GM19397 (cell line): ENCODE results near the gene PDE10A.

ENCODE experiments used
- ATAC-seq: cut with Tn5 transposase; IDR thresholded peaks from one replicate; pipeline ENCODE4 v1.9.1; 2021; ENCODE audit warnings: mild to moderate bottlenecking, moderate library complexity; ENCODE audit not compliant: unreplicated experiment

Gene PDE10A

DNA sequence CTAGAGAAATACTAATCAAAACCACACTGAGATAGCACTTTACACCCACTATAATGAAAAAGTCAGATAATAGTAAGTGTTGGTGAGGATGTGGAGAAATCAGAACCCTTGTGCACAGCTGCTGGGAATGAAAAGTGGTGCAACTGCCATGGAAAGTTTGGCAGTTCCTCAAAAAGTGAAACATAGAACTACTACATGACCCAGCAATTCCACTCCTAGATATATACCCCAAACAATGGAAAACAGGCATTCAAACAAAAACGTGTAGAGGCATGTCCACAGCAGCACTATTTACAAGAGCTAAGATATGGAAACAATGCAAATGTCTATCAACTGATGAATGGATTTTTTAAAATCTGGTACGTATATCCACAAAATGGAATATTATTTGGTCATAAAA is 236.1 kb downstream of the PDE10A start:
- ATAC-seq = no peak

DNA sequence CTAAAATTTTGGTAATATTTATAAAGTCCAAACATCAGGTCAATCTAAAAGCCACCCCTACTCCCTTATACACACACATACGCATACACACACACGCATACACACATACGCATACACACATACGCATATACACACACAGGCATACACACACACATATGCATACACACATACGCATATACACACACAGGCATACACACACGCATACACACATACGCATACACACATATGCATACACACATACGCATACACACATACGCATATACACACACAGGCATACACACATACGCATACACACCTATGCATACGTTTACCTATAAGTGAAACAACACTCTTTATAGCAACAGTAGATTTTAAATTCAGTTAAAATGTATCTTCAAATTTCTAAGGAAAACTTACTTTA is 240.8 kb downstream of the PDE10A start:
- ATAC-seq = no peak

DNA sequence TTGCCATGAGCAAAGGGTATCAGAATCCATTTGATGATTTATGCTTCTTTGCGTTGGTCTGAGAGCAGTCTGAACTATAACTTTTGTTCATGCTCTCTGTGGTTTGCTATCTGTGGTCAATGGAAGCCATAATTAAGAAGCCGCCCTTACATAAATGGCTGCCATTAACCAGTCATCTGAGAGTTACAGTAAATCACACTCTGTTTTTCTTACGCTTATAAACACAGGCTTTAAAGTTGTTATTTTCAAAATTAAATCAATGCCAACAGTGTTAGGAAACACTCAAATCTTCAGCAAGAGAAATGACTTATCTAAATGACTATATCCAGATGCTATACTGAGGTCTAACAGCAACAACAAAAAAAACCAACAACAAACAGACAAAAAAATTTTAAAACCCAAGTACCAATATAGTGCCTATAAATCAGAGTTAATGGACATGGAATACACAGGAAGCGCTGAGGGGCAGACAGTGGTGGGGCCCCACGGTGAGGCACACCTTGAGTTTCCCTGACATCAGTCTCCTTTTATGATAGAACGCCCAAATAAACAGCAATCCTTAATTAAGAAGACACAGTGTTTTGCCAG is 245.7 kb downstream of the PDE10A start:
- no peak for ATAC-seq

DNA sequence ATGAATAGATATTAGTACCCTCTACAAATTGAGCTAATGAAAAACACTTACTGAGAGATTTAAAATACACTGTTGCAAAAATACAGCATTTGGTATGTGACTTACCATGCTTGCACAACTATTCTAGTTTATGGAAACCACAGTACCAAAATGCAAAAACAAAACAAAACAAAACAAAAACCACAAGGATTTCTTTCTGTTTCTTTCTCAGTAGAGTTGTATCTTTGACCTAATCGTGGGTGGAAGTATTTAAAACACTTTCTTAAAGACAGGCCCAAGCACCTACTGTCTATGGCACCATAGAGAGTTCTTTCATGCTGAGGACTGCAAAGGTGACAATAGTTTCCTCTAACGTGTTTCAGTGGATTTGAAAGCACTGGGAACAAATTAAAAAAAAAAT is 258.3 kb downstream of the PDE10A start:
- ATAC-seq = no peak

DNA sequence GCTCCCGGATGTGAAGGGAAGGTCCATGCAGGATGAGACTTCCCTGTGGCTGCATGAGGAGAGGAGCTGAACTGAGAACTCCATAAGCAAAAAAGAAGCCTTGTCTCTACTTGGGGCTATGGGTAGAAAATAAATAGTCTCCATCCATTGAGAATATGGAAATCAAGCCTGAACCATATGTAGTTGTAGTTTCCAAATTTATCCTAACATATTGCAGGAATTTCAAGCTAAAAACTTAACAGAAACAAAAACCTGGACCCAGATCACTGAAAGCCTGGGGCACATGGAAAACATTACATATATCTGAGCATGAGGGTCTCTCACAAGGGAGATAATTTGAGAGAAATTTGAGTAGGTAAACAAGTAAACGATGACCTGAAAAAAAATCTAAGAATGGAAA is 258.7 kb downstream of the PDE10A start:
- ATAC-seq = no peak

DNA sequence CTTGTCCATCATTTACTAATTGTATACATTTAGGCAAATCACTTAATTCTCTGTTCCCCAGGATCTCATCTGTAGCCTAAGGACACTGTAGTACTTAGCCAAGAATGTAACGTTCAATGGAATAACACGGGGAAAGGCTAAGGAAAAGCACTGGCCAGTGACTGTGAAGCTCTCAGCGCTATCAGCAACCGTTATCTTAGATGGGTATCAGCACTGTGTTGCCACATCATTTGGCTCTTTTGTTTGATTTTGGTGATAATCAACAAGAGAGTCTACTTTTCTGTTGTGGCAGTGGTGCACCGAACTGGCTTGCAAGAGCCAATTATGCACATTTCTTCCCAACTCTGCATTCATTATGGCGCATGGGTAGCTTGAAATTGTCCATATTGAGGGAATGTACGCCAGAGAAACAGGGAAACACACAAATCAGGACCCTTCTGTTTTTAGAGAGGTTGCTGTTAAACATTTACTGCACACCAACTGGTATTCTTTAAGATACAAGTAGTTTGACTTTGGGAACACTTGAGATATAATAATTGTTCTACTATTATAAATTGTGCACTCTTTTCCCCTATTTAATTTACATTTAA is 259.9 kb downstream of the PDE10A start:
- ATAC-seq = no peak

DNA sequence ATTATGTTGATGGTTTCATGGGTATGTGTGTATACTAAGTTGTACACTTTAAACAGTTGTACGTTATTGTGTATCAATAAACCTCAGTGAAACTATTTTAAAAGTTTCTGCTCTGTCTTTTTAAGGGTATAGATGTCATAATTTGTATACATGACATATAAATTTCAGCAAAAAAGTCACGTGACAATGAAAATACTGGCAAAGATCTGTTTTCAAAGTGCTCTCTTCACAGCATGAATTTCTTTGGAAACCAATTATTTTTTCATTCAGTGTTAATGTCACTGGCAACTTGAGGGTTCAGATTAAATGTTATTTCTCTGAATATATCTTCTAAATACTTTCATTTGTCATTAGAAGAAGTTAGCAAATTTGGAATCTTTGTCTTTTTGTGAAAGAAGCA is 261.9 kb downstream of the PDE10A start:
- no peak for ATAC-seq

DNA sequence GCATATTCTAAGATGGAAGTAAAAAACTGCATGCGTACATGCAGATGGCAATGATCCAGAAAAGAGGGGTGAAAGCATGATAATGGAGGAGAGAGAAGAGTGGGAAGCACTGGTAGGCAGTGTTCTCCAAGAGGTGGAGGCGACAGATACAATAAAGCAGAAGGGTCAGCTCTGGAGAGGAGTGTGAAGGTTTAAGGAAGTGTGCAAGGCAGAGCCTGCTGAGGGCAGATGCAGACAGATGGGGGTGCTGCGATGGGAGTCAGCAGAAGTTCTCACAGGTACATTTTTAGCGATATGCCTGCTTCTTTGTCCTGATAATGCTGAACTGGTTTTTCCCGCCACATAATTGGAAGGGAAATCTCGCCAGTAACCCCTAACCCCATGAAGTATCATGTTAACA is 272.6 kb downstream of the PDE10A start:
- ATAC-seq = no peak

DNA sequence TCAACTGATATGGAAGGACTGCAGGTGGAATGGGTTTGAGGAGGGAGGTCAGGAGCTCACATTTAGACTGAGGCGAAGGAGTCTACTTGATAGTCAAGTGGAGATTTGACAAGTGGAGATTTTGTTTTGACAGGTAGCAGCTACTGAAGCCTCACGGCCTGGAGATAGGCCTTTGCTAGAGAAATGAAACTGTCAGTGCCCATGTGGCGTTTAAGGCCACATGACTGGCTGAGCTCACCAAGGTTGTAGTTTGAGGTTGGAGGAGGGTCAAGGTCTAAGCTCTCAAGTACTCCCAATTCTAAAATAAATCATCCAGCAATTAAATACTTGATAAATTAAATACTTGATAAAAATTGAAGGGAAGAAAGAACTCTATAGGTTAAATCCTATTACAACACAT is 273.5 kb downstream of the PDE10A start:
- no peak for ATAC-seq

DNA sequence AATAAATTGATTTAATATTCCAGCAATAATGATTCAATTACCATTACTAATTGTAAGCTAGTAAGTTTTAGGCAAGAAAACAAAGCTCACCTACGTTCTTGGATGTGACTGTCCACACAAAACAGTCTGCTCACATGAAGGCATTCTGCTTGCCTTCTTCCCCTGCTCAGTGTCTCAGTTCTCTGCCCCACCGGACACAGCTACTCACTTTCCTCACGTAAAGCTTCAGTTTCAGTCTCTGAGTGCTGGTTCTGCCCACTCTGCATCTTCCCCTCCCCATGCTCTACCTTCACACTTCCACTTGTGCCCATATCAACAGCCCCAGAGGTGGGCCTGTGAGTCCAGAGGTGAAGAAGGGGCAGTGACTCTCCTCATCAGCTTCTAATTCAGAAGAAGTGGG is 279.7 kb downstream of the PDE10A start:
- no peak for ATAC-seq

DNA sequence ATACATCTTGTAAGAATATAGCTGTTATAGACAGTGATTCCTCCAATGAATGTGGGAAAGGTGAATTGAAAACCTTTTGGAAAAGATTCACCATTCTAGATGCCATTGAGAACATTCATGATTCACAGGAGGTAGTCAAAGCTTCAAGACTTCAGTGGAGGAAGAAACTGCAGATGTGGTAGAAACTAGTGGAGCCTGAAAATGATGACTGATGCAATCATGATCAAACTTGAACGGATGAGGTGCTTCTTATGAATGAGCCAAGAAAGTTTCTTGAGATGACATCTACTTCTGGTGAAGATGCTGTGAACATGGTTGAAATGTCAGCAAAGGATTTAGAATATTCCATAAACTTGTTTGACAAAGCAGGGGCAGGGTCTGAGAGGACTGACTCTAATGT is 286.9 kb downstream of the PDE10A start:
- ATAC-seq = no peak

DNA sequence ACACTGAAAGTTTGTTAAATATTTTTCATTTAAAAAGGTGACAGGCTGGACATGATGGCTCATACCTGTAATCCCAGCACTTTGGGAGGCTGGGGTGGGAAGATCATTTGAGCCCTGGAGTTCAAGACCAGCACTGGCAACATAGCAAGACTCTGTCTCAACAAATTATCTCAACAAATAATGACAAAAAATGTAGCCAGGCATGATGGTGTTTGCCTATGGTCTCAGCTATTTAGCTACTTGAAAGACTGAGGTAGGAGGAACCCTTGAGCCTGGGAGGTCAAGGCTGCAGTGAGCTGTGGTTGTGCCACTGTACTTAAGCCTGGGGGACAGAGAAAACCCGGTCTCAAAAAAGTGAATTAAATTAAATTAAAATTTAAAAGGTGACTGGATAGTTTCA is 297.7 kb downstream of the PDE10A start:
- no peak for ATAC-seq

DNA sequence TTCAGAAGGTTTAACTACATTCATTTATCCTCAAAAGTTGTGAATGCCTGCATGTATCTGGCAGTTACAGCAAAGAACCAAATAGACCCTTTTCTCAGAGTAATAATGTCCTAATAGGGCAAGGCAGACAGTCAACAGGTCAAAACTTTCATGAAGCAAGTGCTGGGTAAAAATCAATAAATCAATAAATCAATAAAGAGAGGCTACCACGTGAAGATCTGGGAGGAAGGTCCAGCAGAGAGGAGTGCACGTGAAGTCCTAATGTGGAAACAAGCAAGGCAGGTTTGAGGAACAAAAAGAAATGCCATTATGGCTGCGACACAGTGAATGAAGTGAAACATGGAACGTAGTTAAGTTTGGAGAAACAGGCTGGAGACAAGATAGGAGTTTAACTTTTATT is 317.3 kb downstream of the PDE10A start:
- no peak for ATAC-seq

DNA sequence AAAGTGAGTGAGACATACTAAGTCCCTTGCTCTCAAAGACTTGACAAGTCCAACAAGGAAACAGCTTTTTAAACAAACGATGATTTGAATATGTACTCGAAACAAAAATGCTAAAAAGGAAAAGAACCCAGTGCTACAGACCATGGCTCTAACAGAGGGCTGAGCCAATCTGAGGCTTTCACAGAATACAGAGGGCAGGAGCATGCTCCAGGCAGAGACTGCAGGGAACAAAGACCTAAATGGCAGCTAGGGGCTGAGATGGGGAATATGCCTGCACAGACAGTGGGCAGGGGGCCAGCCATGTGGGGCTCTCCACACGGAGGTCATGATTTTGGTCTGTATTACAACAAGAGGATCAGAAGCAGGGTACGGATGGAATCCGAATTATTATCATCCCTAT is 322.5 kb downstream of the PDE10A start:
- no peak for ATAC-seq

DNA sequence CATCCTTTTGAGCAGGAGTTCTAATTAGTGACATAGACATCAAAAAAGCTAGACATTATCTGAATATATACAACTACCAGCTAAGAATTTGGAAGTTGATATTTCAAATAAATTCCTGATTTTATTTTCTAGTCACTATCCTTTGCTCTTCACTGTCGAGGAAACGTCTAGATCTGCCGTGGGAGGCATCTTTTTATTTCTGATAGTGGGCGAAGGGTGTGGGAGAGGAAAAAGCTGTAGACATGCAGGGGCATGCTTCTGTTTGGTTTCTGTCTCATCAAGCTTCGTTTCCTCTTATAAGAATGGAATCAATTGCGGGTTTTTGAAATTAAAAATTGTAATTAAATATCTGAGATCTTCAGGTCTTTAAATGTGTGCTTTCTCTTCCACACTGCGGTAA is 337.4 kb downstream of the PDE10A start:
- ATAC-seq = no peak

DNA sequence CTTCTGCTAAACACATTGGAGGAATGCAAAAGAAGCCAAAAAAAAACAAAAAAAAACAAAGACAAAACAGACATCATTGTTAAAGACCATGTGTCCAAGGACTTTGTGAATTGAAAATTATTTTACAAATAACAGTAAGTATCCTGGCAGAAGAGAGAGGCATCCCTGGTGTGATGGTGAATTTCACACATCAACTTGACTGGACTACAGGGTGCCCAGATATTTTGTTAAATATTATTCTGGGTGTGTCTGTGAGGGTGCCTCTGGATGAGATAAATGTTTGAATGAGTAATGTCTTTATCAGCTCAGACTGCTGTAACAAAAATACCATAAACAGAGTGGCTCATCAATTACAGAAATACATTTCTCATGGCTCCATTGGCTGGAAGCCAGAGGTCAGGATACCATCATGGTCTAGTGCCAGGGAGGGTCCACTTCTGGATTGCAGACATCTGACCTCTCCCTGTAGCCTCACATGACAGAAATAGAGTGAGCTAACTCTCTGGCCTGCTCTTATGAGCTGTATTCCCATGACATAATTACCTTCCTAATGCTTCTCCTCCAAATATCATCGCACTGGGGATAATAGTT is 341.4 kb downstream of the PDE10A start:
- ATAC-seq = no peak

DNA sequence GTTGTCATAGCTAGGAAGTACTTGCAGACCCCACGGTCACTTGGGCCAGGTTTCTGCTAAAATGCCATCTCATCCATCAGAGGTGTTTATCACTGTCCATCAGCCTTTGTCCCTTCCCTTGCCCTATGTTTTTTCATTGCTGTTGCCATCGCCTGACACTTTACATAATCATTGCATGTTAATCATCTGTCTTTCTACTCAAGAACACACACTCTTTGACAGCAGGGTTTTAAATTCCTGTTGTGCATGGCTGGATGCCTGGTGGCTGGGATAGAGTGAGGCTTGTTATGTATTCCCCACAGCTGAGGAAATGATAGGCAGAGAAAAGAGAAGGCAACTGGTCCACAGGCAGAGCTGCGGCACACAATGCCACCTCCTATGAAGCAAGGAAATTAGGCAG is 341.9 kb downstream of the PDE10A start:
- ATAC-seq = no peak

DNA sequence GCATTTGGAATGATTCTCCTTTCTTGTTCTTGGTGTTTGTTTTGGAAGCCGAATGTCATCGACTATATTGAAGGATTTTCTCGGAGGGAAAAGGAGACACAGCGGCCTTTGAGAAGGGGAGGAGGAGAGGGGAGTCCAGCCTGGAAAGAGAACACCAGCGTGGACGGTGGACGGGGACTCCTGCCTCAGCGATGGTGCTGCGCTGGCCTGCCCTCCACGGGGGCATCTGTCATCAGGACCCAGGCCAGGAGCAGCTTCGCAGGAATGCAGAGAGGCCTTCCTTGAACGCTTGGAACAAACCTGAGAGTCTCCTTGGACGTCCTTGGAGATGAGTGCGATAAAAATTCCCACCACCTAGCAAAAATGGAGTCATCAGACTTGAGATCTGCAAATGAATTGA is 345.3 kb downstream of the PDE10A start:
- ATAC-seq = no peak

DNA sequence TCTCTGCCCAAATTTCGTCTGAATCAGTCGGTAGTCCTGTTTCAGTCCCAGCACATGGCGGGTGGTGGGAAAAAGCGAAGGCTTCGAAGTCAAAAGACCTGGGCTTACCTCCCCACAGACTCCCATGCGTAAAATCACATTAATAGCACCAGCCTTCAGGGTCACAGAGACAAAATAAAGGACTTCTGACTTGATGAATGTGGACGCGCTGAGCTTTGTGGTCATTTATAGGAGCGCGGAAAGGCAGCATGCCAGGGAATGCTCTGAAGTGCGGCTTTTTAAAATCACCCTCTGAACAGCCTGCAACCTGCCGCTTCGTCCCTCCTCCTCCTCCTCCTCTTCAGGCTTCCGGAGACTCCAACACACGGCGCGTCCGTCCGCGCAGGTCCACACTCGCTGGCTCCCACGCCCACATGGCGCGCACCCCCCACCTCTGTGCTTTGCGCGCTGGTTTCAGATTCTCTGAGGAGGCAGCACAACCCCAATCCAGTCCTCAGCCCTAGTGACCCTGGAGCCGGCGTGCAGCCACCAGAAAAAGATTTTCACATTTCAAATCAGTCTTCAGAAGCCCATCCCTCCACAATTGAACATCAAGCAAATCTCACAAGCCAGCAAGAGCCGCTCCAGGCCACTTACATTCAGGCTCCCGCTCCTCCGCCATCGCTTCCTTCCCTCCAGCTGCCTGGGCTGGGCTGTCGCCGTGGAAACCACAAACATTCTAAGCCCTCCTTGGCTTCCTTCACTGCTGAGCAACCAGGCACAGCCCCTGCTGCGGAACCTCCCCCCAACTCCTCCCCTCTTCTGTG is 353.9 kb downstream of the PDE10A start, which contains the start of gene C6orf118:
Gene C6orf118 (minus strand): TSS at position 680 of the 806 bp plus-strand sequence. CDS start 19 bp downstream, at position 661.
- ATAC-seq = no peak

DNA sequence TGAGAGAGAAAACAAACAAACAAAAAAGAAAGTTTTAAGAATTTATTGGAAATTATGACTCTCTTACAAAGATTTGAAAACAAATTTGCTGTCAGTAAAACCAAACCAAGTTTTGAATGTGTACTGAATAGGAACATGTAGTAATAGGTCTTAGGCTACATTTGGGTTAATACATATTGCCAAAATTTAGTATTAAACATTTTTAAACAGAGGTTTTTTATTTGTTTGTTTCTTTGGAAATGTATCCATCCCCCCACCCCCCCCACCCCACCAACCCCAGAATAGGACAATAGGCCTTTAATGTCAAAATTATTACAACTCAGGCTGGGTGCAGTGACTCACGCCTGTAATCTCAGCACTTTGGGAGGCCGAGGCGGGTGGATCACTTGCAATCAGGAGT is 356.1 kb downstream of the PDE10A start:
- ATAC-seq = no peak

DNA sequence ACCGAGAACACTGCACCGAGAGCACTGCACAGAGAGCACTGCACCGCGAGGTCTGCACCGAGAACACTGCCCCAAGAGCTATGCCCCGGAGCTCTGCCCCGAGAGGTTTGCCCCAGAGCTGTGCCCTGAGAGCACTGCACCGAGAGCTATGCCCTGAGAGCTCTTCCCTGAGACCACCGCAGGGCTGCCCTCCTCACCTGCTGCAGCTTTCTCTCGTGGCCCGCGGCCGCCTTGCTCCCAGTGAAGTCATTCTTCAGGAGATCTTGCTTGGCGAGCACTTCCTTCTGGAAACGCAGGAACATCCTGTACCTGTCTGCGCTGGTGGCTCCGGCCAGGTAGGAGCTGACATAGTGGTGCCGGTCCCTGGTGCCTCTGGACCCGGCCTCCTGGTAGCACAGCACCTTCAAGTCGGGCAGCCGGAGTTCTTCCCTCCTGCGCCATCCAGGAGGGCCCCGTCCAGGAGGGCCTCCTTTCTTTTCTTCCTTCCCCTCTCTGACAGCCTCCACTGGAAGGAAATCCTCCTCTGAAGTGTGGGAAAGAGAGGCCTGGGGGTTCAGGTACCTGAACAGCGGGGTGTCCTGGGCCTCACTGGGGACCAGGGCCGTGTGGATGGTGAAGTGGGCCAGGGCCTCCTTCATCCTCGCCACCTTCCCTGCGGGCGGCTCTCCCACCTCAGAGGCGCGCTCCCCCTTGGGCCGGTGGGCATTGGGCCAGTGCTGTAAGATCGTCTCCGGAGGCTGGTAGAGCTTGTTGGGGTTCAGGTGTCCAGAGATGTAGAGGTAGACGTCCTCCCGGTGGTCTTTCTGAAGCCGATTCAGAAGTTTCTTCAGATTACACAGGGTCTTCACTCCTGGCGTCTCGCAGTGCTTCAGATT is 361.4 kb downstream of the PDE10A start:
- ATAC-seq = no peak
